Uterine smooth muscle cell (primary cell): ENCODE results near the gene PCYOX1L. TPM values are rescaled to one million over a fixed set of nuclear protein-coding genes. Genes with fewer than 3 reads are reported as not detected.

ENCODE experiments used
- total RNA-seq: library from RNA; depleted of rRNA; stranded (reverse); fragments of >200 nt; gene quantifications from 2 replicates; pipeline ENCODE4 v1.2.3, GENCODE V29; 2014

Gene PCYOX1L
- 5.4 and 9.7 TPM in 2 replicates for total RNA-seq

GRCh38 chr5:149357370-149358293, at the start of gene PCYOX1L:
PCYOX1L (plus strand) TSS chr5:149358046; CDS start chr5:149358069, 23 bp downstream.

DNA sequence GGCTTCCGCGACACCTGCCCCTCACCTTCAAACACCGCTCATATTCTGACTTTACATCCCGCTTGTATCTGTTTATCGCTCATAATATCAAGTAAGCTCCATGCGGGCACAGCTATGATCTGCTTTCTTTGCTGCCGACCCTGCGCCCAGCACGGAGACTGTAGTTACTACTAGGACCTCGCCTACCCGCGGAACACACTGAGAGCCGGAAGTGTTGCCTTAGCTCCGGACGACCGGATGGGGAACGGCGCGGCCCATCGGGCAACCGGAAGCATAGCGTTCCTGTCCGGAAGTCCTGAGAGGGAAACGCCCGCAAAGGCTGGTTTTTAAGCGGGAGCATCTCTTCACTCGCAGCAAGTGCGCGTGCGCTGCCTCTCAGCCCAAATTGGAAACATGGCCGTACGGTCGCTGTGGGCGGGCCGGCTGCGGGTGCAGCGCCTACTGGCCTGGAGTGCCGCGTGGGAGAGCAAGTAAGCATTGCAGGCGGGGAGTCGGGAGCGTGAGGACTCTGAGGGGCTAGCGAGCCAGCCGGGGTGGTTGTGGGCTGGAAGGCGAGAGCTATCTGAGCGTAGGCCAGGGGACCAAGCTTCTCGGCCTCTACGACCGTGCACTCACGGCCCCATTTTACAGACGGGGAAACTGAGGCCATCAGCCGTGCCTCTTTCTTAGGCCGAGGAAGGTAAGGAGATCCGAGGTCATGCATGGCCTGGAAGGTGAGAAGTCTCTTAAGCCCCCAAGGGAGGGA, 12.5 kb upstream of the PCYOX1L start, which contains the start of gene GRPEL2:
Gene GRPEL2 (plus strand): TSS at position 353 of the 745 bp plus-strand sequence. CDS start 41 bp downstream, at position 394.

GRCh38 chr5:149379177-149379761, 21.4 kb downstream of the PCYOX1L start, which contains the start of gene IL17B:
IL17B (minus strand) TSS chr5:149379292; CDS start chr5:149379225, 67 bp downstream.

Other genes with a start within 250 kb of the PCYOX1L start
- gene ABLIM3, start 216.6 kb upstream of the PCYOX1L start, total RNA-seq: 15.8 and 19.6 TPM in 2 replicates
- 7.5 and 8.3 TPM in 2 replicates for gene AFAP1L1, start 86.2 kb upstream of the PCYOX1L start, total RNA-seq
- 31.9 and 36.7 TPM in 2 replicates for gene GRPEL2, start 12.5 kb upstream of the PCYOX1L start, total RNA-seq
- 0.22 TPM in 1 of 2 replicates, not detected in the other for gene IL17B, start 21.2 kb downstream of the PCYOX1L start, total RNA-seq
- 554 and 558 TPM in 2 replicates for gene CSNK1A1, start 193.4 kb downstream of the PCYOX1L start, total RNA-seq
- 0.66 and 1.5 TPM in 2 replicates for gene ARHGEF37, start 223.5 kb downstream of the PCYOX1L start, total RNA-seq